Skin of body (tissue), 2 donors: ENCODE results near the gene DUSP15. TPM values are rescaled to one million over a fixed set of nuclear protein-coding genes. Genes with fewer than 3 reads are reported as not detected.

Source experiments
- DNase-seq: peaks from one replicate; lab custom pipeline; 2025; lab: John Stamatoyannopoulos, UW
- total RNA-seq: library from RNA; depleted of rRNA; stranded (reverse); fragments of >200 nt; gene quantifications from one replicate; pipeline ENCODE4 v1.2.3, GENCODE V29; 2014

Gene DUSP15
- total RNA-seq, 1 donor from 2014 or later, result 3.2 TPM

DNA sequence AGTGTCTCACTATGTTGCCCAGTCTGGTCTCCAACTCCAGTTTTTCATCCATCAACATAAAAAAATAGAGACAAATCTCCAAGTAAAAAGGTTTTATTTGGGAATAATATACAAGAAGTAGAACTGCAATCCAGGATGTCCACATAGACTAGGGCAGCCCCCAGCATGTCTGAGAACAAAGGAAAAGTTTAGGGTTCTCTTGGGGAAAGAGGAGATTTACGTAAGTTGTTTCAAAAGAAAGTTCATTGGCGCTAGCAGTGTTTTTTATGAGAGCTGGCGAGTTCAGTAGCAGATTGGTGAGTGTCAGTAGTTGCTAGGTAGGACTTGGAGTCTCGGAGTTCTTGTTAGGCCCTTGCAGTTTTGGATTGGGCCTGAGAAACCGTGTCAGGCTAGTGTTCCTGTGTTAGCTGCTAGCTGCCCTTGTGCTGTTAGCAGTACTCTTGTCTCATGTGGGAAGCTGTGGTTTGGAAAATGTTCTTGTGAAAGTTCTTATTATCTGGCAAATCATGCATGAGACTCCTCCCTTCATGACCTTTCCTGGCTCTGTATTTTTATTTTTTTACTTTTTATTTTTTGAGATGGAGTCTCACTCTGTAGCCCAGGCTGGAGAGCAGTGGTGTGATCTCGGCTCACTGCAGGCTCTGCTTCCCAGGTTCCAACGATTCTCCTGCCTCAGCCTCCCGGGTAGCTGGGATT, 24.8 kb upstream of the DUSP15 start:
- no peak for DNase-seq

DNA sequence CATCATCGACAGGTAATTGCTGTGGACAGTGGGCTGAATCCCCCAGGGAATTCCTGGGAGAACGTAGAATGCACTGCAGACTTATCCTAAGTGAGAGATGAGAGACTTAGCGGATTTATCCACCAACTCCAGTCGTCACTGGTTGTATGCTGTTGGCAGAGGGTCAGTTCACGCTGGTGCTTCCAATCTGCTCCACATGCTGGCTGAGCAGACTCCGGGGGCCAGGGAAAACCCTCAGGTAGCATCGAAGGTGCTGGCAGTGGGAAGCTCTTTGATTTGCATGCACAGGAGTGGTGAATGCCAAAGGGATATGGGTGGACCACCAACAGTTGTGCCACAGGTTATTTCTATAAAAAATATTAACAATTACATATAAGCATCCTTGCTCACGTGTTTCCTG, 20.3 kb upstream of the DUSP15 start:
- DNase-seq, result no peak

- DNase-seq, result no peak
Observed at GRCh38 chr20:31883829-31884228, 13.5 kb upstream of the DUSP15 start.

GRCh38 chr20:31881945-31882344, 11.6 kb upstream of the DUSP15 start:
- DNase-seq, result no peak

DNA sequence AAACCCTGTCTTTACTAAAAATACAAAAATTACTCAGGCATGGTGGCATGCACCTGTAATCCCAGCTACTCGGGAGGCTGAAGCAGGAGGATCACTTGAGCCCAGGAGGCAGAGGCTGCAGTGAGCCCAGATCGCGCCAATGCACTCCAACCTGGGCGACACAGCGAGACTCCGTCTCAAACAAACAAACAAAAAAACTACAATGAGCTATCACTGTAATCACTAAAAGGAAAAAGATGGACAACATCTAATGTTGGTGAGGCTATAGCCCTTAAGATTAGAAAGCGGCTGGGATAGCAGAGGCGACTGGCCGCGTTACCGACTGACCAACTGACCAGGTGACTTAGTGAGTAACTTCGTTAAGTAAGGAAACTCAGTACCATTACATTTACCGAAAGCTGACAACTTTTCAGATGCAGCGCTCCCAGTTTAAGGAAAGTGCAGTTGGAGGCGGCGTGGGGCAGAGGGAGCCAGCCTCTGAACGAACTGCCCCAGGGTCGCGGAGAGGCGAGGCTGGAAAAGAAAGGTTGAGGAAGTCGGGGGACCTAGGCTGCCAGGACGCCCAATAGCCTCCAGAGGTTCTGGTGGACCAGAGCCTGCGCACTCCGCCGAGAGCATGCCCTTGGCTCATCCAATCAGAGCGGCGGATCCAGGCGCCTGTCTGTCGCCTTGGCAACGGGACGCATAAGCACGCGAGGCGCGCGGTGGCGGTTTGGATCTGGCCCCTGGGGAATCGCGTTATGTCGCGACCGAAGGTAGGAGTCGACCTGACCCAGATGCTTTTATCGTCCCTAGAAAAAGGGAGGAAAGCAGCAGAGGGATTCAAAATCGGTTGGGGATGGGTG, 9.0 kb upstream of the DUSP15 start:
- DNase-seq, result peak; percentile 93

- no peak for DNase-seq
Observed at GRCh38 chr20:31877684-31878083, 7.4 kb upstream of the DUSP15 start.

DNA sequence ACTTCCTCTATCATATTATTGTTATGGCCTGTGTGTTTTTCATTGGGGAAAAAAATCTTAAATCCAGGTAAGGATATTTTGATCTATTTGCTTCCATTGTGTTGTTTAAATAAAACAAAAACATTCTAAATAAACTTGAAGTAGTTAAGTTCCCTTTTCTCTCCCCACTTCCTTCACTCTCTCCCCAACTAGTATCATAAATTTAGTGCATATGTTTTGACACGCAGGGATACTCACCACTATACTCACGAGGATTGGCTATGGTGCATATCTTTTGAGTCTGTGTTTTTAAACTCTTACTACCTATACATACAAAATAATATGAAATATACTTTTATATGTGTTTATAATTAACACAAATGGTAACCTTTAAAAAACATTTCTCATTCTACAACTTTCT, 5.3 kb upstream of the DUSP15 start:
- DNase-seq, result no peak

- DNase-seq, result no peak
Observed at GRCh38 chr20:31872406-31872805, 2.1 kb upstream of the DUSP15 start.

DNA sequence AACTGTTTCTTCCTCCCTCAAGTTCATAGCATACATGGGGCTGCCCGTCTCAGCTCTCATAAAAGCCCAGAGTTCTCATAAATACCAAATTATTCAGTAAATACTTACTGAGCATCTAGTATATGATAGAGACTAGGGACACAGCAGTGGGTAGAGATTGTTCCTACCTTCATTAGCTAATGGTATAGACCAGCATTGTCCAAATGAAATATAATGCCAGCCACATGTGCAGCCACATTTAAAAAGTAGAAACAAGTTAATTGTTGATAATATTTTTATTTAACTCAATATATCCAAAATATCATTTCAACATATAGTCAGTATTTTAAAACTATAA, 1.3 kb upstream of the DUSP15 start:
- DNase-seq, result no peak

DNA sequence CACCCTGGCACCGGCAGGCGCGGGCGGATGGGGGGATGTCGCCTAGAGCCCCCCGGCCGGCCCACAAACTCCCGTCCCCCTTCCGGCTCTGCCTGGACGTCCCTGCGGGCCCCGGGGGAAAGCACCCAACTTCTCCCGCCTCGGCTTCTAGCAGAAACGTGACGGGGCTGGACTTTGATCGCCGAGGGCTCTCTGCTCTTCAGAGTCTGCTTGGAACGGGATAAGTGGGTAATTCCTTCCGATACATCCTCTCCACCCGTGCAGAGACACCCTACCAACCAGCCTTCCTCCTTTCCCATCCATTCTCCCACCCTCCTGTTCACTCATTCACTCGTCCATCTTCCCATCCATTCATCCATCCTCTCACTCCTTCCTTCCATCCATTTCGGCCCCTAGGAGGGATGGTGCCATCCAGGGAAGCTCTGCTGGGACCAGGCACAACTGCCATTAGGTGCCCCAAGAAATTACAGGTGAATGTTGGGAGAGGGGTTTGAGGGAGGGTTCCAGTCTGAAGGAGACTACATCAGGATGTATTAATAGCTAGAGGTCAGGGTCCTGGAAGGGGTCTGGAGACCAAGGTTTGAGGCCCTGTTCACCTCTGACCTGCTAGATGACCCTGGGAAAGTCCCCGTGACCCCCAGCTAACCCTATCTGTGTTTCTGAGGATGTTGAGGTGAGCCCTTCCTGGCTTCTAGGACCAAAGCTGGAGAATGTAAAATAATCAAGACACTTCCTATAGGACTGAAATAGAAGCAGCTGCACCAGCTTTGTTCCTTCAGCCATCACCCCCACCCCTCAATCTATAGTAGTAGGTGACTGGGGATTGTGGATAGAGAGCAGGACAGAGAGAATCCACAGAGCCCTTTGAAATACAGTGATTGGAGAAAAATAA, 645 bp upstream of the DUSP15 start:
- no peak for DNase-seq

- no peak for DNase-seq
Observed at GRCh38 chr20:31869673-31869941, 720 bp downstream of the DUSP15 start.

- DNase-seq, result no peak
Observed at GRCh38 chr20:31868853-31869672, 1.3 kb downstream of the DUSP15 start.

GRCh38 chr20:31866221-31866620, 4.1 kb downstream of the DUSP15 start:
- DNase-seq, result no peak

- no peak for DNase-seq
Observed at GRCh38 chr20:31864521-31865400, 5.6 kb downstream of the DUSP15 start.

DNA sequence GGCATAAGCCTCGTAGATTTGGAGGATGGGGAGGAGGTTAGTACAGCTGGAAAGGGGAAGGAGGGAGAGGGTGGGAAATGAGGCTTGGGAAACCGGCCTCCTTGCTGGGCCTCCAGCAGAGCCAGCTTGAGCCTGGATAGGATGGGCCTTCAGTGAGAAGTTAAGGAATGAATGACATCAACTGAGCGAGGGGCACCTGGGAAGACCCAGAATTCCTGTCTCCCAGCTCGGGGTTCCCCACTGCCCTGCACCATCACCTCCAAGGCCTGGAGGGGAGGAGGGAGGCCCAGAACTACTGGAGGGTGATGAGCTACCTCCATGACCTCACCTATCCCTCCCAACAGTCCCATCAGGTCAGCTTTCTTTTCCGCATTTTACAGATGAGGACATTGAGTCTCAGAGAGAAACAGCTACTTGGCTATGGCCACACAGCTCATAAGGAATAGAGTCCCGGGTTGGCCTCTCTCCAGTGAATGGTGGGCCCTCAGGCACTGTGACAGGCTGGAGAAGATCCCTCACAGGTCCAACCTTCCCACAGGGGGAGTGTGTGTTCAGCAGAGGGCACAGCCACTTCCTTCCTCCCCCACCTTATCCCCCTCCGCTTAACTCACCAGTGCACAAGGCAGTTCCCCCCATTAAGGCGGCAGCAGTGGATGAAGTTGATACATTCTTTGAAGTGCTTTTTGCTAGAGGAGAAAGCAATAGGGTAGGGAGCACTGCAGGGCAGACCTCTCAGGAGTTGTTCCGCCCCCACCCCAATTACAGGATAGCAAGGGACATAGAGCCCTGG, 6.8 kb downstream of the DUSP15 start:
- no peak for DNase-seq

DNA sequence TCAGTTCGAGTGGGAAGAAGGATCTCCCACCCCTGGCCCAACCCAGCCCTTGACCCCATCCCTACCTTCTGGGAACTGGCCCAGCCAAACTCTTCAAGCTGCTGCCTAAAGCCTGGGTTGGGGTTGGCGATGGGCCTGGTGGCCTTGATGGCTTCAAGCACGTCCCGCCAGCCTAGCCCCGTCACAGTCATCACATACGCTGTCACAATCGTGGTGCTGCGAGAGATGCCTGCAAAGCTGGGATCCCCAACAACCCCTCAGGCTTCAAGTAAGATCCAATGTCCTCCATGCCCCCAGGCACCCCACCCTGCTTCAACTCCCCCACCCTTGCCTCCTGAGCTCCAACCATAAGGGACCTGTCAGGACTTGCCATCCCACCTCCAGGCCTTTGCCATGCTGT, 7.8 kb downstream of the DUSP15 start:
- DNase-seq, result no peak

DNA sequence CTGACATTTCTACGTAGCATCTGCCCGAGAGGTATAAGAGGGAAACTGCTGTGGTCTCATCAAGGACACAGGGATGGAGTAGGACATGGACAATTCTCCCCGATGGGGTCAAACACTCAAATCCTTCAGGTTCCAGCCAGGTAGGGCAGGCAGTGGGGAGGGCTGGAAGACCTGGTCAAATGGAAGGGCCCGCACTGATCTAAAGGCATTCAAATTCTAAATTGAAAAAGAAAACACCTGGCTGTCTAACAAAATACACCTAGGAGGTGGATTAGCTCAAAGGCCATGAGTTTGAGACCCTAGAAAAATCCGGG, 8.2 kb downstream of the DUSP15 start:
- DNase-seq, result no peak

DNA sequence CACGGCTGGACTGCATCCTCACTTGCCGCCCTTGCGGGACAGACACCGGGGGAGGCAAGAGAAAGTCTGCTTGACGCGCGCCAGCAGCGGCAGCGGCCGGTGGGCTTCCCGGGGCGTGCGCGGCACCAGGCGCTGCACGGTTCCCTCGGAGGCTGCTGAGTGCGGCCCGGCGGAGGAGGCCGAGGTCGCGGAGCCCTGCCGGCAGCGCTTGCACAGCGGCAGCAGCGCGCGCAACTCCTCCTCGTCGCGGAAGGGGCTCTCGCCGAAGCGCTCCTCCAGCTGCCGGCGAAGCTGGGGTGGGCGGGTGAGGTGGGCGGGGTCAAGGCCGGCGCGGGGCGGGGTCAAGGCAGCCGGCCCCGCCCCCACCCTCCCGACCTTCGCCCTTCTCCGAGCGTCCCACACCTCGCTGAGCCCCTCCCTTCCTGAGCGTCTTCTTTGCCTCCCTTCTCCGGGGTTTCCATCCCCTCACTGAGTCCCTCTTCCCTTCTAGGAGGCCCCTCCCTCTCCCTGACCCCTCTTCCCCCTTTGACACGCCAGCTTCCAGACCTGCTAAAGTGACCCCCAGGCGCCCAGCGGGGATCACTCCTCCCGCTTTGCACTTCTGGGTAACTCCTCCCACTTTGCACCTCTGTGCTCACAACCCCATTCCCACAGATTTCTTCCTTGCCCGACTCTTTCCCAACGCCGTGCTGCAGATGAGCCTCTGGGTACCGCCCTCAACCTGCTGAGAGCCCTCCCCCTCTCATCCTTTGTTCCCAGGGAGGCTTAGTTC, 8.8 kb downstream of the DUSP15 start:
- no peak for DNase-seq

GRCh38 chr20:31861135-31861384, 9.3 kb downstream of the DUSP15 start:
- no peak for DNase-seq
